ENCODE measurements around the gene DNAJC24.

- no peak for TF ChIP-seq POLR2AphosphoS5 (IDR thresholded peaks at IDR 0.05)
- no peak for TF ChIP-seq CTCF (IDR thresholded peaks at IDR 0.05)
Observed at GRCh38 chr11:31327417-31327816, 42.2 kb upstream of the DNAJC24 start.
